ENCODE data around the gene SNAP47. TPM values are rescaled to one million over a fixed set of nuclear protein-coding genes. Genes with fewer than 3 reads are reported as not detected.

The SNAP47 gene
- total and polyA plus RNA-seq, 9 of the 15 experiments (the other 6 are each of a cell fraction or from before 2014, with no cell fraction given) = 2.5 to 41.3 (median 32.6) TPM

DNA sequence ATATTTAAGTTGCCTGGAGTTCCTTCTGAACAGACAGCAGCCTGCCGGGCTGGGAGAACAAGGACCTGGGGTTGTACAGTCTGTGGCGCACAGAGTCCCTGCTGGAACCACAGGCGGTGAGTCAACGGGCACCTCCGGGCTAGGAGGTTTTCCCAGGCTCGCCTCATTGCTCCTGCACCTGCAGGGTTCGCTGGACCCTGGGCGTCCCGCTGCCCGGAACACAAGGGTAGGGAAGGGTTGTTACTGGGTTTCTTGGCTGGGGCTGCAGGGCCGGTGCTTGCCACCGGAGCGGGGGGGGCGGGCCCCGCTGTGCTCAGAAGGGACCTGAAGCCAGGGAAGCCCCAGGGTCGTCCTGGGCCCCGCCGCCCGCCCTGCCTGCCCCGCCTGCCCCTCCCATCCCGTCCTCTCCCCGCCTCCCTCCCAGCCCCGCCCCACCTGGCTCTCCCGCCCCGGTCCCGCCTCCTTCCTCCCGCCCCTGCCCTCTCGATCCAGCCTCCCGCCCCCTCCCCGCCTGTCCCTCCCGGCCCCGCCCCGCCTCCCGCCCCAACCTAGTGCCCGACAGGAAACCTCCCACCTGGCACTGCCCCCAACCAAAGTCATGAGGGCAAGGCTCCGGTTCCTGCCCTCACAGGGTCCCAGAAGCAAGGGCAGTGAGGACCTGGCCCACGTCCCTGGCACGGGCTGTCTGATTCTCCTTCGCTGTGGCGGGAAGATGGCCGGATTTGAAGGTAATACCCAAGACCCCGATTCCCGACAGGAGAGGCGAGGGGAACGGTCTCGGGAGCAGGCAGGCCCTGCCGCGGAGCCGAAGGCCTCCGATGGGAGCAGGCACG, 7.0 kb upstream of the SNAP47 start (continued):
- TF ChIP-seq ZBTB5 (IDR thresholded peaks at IDR 0.05) (no peak), DMBX1 (CRISPR knock-in tag; IDR thresholded peaks at IDR 0.05; ENCODE audit: borderline replicate concordance) (no peak), E2F3 (CRISPR knock-in tag; IDR thresholded peaks at IDR 0.05) (0 out of 2 replicates have a peak, but pooled peaks have one; percentile 19), EP400 (IDR thresholded peaks at IDR 0.05) (no peak), FOSL1 (tag; conservative IDR thresholded peaks at IDR 0.05) (peak; percentile 55), PPARD (CRISPR knock-in tag; IDR thresholded peaks at IDR 0.05) (no peak), NFATC3 (IDR thresholded peaks at IDR 0.05) (peak; percentile 83; the same call in 1 of the 2 replicates), CCNT2 (IDR thresholded peaks at IDR 0.05; ENCODE audit: borderline replicate concordance, extremely low read depth, insufficient read length, low read depth, low read length) (peak; percentile 37), FOXP1 (CRISPR knock-in tag; IDR thresholded peaks at IDR 0.05) (no peak), ZBTB17 (CRISPR knock-in tag; IDR thresholded peaks at IDR 0.05) (peak; percentile 65; the same call in 1 of the 2 replicates), SRF (CRISPR knock-in tag; IDR thresholded peaks at IDR 0.05) (peak in 1 of 2 experiments; percentile 46; a peak in 1 of 4 replicates), GABPA (tag; conservative IDR thresholded peaks at IDR 0.05; ENCODE audit: low read depth) (0 out of 2 replicates have a peak, but pooled peaks have one; percentile 20), CREB3 (tag; conservative IDR thresholded peaks at IDR 0.05; ENCODE audit: low read depth) (no peak), CHAMP1 (IDR thresholded peaks at IDR 0.05) (no peak), EGR1 (conservative IDR thresholded peaks at IDR 0.05) (peak; percentile 56)
- TF ChIP-seq, protein P1, sequence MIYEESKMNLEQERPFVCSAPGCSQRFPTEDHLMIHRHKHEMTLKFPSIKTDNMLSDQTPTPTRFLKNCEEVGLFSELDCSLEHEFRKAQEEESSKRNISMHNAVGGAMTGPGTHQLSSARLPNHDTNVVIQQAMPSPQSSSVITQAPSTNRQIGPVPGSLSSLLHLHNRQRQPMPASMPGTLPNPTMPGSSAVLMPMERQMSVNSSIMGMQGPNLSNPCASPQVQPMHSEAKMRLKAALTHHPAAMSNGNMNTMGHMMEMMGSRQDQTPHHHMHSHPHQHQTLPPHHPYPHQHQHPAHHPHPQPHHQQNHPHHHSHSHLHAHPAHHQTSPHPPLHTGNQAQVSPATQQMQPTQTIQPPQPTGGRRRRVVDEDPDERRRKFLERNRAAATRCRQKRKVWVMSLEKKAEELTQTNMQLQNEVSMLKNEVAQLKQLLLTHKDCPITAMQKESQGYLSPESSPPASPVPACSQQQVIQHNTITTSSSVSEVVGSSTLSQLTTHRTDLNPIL (CRISPR knock-in tag; IDR thresholded peaks at IDR 0.05) = peak; percentile 65; the same call in 1 of the 2 replicates
- TF ChIP-seq, protein P2, sequence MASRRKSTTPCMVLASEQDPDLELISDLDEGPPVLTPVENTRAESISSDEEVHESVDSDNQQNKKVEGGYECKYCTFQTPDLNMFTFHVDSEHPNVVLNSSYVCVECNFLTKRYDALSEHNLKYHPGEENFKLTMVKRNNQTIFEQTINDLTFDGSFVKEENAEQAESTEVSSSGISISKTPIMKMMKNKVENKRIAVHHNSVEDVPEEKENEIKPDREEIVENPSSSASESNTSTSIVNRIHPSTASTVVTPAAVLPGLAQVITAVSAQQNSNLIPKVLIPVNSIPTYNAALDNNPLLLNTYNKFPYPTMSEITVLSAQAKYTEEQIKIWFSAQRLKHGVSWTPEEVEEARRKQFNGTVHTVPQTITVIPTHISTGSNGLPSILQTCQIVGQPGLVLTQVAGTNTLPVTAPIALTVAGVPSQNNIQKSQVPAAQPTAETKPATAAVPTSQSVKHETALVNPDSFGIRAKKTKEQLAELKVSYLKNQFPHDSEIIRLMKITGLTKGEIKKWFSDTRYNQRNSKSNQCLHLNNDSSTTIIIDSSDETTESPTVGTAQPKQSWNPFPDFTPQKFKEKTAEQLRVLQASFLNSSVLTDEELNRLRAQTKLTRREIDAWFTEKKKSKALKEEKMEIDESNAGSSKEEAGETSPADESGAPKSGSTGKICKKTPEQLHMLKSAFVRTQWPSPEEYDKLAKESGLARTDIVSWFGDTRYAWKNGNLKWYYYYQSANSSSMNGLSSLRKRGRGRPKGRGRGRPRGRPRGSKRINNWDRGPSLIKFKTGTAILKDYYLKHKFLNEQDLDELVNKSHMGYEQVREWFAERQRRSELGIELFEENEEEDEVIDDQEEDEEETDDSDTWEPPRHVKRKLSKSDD (conservative IDR thresholded peaks at IDR 0.05; ENCODE audit: low read length) = no peak
